HG03439 (cell line): ENCODE measurements around the gene ARHGEF37.
A peak's percentile ranks its signal among the peaks of the same experiment; 100 is the strongest.

Experiments used
- ATAC-seq: cut with Tn5 transposase; IDR thresholded peaks from one replicate; pipeline ENCODE4 v1.9.1; 2021; ENCODE audit warnings: mild to moderate bottlenecking, moderate library complexity; ENCODE audit not compliant: unreplicated experiment

ARHGEF37 gene

DNA sequence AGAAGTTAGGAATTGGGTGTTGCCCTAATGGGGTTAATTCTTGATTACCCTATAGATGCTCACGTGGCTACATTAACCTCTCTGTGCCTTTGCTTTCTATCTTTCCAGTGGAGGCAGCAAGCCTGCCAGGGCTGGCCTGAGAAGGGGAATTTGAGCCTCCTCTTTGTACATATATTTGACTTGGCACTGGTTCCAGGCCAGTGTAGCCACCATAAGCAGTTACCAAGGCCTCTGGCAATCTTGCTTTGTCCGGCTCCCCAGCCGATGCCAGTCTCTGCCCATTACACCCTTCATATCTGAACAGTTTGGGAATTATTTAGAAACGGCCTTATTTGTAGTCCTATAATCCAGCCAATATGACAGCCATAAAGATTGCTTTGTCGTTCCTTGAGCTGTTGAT lies 90.2 kb downstream of the ARHGEF37 start:
- ATAC-seq: no peak

DNA sequence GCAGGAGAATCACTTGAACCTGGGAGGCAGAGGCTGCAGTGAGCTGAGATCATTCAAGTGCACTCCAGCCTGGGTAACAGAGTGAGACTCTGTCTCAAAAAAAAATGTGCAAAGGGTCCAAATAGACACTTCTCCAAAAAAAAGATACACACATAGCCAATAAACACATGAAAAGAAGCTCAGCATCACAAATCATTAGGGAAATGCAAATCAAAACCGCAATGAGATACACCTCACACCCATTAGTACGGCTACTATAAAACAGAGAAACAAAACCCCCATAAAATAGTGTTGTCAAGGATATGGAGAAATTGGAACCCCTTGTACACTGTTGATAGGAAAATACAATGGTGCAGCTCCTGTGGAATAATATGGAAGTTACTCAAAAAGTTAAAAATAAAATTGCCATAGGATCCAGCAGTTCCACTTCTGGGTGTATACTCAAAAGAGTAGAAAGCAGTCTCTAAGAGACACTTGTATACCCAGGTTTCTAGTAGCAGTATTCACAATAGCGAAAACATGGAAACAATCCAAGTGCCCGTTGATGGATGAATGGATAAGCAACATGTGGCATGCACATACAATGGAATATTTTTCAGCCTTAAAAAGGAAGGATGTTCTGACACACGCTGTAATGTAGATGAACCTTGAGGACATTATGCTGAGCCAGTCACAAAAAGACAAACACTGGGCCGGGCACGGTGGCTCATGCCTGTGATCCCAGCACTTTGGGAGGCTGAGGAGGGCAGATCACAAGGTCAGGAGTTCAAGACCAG lies 91.6 kb downstream of the ARHGEF37 start:
- ATAC-seq: no peak

DNA sequence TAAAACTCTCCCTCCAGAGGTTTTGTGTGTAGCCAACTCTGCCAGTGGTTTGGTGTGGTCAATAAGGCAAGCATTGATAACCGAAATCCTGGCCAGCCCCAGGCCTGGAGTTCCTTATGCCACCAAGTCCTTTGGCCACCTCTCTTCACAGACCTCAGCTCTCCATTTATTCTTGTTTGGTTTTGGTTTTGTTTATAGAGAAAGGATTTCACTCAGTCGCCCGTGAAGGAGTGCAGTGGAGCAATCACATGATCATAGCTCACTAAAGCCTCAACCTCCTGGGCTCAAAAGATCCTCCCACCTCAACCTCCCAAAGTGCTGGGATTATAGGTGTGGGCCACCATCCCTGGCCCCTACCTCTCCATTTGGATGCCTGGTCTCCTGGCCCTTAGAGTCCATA lies 93.4 kb downstream of the ARHGEF37 start:
- ATAC-seq: no peak

DNA sequence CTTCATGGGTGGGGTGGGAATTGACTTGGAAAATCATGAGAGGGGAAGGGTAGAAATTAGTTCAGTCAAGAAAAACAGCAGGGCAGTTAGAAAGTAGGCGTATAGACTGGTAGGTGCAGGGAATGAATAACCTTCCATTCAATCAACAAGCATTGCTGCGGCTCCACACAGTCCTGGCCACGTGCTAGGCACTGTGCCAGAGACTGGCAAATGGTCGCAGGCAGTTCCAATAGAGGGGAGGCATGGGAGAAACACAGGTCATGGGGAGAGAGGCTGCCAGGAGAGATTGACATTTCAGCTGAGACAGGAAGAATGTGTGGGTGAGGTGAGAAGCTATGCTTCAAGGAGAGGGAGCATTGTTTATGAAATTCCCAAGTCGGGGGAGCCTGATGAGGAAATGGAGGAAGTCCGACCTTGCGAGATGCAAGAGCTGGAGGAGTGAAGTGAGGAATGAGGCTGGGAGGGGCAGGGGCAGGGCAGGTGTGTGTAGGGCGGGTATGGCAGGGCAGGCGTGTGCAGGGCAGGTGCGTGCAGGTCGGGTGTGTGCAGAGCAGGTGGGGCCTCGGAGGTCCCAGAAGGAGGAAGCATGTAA lies 94.4 kb downstream of the ARHGEF37 start:
- ATAC-seq: no peak

DNA sequence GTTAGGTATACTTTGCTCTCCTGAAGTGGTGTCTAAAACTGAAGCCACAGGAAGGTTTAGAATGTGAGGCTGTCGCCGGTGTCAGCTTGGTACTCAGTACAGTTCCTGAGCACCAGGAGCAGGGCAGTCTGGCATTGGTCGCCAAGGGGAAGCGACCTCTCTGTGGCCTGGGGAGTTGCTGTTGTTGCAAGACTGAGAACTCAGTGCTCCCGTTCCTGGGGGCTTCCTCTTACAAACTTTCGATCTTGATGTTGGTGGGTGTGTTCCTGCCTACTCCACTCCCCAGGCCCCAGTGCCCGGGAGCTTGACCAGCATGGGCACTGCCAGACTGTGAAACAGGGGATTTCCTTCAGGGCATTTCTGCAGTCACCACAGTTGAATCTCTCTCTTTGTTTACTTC lies 96.4 kb downstream of the ARHGEF37 start:
- no peak for ATAC-seq

GRCh38 chr5:149679876-149680809 lies 98.8 kb downstream of the ARHGEF37 start:
- ATAC-seq: peak; percentile 27

DNA sequence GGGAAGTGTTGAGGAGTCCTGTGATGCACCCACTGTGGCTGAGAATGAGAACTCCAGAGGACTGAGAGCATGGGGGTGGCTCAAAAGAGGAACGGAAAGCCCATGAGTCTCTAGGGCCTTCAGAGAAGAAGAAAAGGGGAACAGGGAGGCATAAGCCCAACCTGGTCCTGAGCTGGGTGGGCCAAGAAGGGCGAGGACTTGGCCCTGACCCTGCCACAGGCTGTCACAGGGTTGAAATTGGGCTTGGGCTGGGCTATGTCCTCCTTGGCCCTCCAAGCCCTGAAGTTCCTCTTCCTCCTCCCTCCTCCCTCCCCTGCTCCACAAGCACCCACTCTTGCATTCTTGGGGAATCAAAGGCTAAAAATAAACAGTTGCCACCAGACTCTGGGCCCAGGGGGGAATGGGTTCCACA lies 99.5 kb downstream of the ARHGEF37 start:
- ATAC-seq: peak; percentile 94

- ATAC-seq: no peak
Measured at GRCh38 chr5:149681252-149681651, 100.0 kb downstream of the ARHGEF37 start.

GRCh38 chr5:149681922-149682321 lies 100.6 kb downstream of the ARHGEF37 start:
- ATAC-seq: no peak

DNA sequence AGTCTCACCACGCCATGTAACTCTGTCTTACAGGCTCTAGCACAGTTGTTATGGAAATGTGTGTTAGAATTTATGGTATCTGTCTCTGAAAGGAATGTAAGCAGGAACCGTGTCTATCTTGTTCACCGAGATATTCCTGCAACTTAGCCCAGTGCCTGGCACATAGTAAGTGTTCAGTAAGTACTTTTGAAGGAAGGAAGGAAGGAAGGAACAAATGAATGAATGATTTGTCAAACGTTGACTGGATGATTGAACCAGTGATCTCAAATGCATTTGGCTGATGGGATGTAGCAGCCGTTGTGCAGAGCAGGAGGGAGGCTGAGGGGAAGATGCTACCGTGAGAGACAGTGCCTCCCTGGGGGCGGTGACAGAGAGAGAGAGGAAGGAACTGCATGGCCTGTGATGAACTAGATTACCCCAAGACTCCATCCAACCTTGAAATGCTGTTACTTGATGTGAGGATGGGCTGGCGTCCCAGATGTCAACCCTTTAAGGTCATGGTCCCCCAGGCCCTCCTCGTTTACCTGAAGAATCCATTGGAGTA lies 101.3 kb downstream of the ARHGEF37 start:
- no peak for ATAC-seq

GRCh38 chr5:149683964-149684363 lies 102.7 kb downstream of the ARHGEF37 start:
- ATAC-seq: no peak

- ATAC-seq: no peak
Measured at GRCh38 chr5:149684371-149684770, 103.1 kb downstream of the ARHGEF37 start.
